ENCODE results near the gene SLC39A11.

The SLC39A11 gene

DNA sequence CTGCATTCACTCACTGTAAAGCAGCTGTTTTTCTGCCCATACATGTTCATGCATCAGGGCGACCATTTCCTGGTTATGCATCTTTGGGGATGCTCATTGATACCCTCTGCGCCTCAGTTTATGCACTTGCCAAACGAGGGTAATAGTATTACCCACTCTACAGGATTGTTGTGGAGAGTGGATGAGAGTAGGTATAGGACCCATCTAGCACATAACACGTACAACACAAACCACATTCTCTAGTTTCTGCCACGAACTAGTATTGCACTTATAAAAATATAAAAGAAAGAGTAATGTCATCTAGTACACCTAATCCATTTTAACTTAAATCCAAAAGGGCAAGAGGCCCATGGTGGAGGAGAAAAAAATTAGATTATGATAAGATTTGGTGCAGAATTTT lies 231.7 kb downstream of the SLC39A11 start:
- Mint-ChIP-seq H3K9me3 (peaks cover 36% of the 10 kb centered on the region), H3K27me3 (ENCODE audit: low read depth, poor library complexity) (peaks cover 21% of the 10 kb centered on the region), H3K4me1 (peaks cover 25% of the 10 kb centered on the region), H3K4me3 (no peak overlapping the region), H3K36me3 (ENCODE audit: low read depth) (peaks cover 21% of the 10 kb centered on the region), H3K27ac (no peak overlapping the region)
- TF ChIP-seq, protein P1, sequence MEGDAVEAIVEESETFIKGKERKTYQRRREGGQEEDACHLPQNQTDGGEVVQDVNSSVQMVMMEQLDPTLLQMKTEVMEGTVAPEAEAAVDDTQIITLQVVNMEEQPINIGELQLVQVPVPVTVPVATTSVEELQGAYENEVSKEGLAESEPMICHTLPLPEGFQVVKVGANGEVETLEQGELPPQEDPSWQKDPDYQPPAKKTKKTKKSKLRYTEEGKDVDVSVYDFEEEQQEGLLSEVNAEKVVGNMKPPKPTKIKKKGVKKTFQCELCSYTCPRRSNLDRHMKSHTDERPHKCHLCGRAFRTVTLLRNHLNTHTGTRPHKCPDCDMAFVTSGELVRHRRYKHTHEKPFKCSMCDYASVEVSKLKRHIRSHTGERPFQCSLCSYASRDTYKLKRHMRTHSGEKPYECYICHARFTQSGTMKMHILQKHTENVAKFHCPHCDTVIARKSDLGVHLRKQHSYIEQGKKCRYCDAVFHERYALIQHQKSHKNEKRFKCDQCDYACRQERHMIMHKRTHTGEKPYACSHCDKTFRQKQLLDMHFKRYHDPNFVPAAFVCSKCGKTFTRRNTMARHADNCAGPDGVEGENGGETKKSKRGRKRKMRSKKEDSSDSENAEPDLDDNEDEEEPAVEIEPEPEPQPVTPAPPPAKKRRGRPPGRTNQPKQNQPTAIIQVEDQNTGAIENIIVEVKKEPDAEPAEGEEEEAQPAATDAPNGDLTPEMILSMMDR (IDR thresholded peaks at IDR 0.05) = no peak
- DNase-seq = no peak

DNA sequence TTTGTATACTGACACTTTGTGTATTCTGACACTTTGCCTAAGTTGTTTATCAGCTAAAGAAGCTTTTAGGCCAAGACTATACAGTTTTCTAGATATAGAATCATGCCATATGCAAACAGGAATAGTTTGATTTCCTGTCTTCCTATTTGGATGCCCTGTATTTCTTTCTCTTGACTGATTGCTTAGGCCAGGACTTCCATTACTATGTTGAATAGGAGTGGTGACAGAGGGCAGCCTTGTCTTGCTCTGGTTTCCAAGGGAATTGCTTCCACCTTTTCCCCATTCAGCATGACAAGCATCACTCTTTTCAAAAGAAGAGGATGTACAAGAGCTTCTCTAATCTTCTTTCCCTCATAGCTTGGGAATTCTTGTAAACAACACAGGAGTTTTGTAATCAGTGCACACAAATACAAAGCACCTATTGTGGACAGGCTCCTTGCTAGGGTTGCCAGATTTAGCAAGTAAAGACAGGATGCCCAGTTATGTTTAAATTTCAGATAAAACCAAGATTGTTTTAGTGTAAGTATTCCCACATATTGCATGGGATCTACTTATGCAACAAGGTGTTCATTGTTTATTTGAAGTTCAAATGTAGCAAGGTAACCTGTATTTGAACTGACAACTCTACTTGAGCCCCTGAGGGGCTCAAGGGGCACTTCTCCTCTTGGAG lies 233.5 kb downstream of the SLC39A11 start:
- peaks cover 20% of the 10 kb centered on the region for H3K27me3 Mint-ChIP-seq (ENCODE audit: low read depth, poor library complexity)
- DNase-seq = no peak
- peaks cover 21% of the 10 kb centered on the region for H3K9me3 Mint-ChIP-seq
- peaks cover 17% of the 10 kb centered on the region for H3K36me3 Mint-ChIP-seq (ENCODE audit: low read depth)
- H3K4me1 Mint-ChIP-seq = peaks cover 28% of the 10 kb centered on the region
- no peak overlapping the region for H3K4me3 Mint-ChIP-seq
- H3K27ac Mint-ChIP-seq = no peak overlapping the region
- TF ChIP-seq, protein P1 (IDR thresholded peaks at IDR 0.05) = no peak

DNA sequence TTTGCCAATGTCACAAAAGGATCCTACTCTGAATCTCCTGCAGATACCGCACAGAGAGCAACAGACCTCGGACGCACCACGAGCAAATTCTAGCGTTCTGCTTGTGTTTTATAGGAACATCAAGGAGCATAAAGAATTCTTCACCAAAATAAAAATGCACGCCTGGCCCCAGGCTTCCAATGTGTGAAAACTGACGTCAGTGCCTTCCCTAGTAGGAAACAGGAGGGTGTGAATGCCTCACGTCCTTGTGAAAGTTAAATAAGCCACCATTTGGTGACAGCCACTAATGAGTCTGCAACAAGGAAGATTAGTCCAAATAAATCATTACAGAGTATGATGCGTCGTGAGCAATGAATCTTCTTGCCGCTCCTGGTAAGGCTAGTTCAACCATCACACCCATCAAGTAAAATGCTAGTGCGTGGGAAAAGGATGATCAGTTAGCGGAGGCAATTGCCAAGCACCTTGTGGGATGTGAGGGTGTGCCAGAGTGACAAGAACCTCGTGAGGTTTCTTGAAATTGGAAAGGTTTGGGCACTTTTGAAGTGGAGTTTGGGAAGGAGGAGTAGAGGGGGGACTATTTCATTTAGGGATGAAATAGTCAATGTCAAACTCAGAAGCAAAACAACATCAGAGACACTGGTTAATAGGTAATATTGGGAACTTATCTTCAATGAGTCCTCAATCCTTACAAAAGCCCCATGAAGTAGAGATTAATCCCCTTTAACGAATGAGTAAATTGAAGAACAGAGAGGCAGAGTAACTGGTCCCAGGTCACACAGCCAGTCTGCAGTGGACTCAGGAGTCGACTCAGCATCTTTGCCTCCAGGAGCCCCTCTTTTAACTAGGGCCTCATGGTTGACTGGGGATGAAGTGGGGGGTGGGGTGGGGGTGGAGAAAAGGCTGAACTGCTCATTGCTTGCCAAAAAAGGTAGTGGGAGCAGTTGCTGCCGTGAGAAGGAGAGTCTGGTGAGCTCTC lies 238.8 kb downstream of the SLC39A11 start:
- no peak for DNase-seq
- Mint-ChIP-seq H3K36me3 (ENCODE audit: low read depth) (peaks cover 15% of the 10 kb centered on the region), H3K27me3 (ENCODE audit: low read depth, poor library complexity) (peaks cover 11% of the 10 kb centered on the region), H3K27ac (no peak overlapping the region), H3K4me1 (peaks cover 20% of the 10 kb centered on the region), H3K4me3 (no peak overlapping the region), H3K9me3 (peaks cover 16% of the 10 kb centered on the region)
- TF ChIP-seq, protein P1 (IDR thresholded peaks at IDR 0.05) = no peak

DNA sequence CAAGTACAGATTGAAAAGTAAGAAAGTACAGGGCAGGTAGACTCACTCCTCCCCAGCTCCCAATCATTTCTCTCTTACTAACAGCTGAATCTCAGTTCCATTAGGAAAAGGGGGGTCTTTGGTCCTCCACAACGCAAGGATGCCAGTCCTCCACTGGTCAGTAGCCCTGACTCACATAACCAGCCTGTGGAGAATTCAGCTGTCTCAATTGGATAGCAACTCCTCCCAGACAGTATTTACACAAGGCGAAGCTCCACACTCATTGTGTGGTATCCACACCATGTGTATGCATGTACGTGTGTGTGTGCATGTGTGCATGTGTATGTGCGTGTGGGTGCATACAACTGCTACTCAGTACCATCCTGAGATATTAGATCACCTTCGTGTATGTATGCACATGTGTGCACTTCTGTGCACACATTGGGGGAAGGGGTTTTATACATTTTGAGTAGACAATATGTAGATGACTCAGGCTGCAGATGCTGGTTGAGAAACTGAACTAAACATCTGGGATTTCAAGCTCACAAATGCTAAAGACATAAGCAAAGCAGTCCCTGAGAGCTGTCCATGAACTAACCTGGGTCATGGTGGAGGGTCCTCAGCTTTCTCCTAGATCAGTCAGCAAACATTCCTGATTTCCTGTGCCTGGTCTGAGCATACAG lies 240.1 kb downstream of the SLC39A11 start:
- Mint-ChIP-seq H3K4me1 (peaks cover 20% of the 10 kb centered on the region), H3K4me3 (no peak overlapping the region), H3K36me3 (ENCODE audit: low read depth) (peaks cover 2% of the 10 kb centered on the region), H3K27ac (no peak overlapping the region), H3K27me3 (ENCODE audit: low read depth, poor library complexity) (peaks cover 7% of the 10 kb centered on the region), H3K9me3 (peaks cover 3% of the 10 kb centered on the region)
- DNase-seq = no peak
- TF ChIP-seq, protein P1 (IDR thresholded peaks at IDR 0.05) = no peak

DNA sequence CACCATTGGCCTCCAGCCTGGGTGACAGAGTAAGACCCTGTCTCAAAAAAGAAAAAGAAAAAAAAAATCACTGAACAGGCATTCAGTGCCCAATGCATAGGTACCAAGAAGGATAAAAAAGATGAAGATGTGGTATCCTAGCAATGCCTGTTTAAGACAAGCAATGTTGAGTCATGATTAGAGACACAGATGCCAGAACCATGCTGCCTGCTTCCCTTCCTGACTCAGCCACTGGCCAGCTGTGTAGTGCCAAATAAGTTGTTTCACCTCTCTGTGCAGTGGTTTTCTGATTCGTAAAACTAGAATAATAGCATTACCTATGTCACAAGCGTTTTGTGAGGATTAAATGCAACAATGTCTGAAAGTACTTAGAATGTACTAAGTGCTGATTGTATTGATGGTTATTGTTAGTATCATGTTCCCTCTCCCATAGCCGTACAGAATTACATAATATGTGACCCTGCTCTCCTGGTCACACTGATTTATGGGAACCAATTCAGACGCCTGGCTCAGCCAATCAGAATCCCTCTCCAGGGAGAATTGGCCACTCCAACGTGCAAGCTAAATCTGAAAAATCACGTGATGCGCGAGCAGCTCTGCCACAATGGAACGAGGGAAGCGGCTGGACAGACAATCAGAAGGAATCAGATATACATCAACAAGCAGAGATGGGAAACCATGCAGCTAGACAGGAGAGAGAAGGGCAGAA lies 241.9 kb downstream of the SLC39A11 start:
- H3K4me1 Mint-ChIP-seq = peaks cover 20% of the 10 kb centered on the region
- TF ChIP-seq, protein P1 (IDR thresholded peaks at IDR 0.05) = no peak
- H3K36me3 Mint-ChIP-seq (ENCODE audit: low read depth) = no peaks in the 10 kb centered on the region
- H3K9me3 Mint-ChIP-seq = no peaks in the 10 kb centered on the region
- no peak for DNase-seq
- no peak overlapping the region for H3K27ac Mint-ChIP-seq
- peaks cover 11% of the 10 kb centered on the region for H3K27me3 Mint-ChIP-seq (ENCODE audit: low read depth, poor library complexity)
- H3K4me3 Mint-ChIP-seq = no peak overlapping the region
